Measurements from ENCODE around the gene NDUFAF2. TPM values are rescaled to one million over a fixed set of nuclear protein-coding genes. Genes with fewer than 3 reads are reported as not detected.
"Not testable (repeated sequence)": the region's sequence is repeated elsewhere in the genome, so short reads cannot be mapped to it uniquely, and the experiment has no call there.

Gene NDUFAF2
- 35.0 and 36.5 TPM in 2 replicates for total RNA-seq (2014; rRNA removed)
- 58.9 TPM for polyA plus RNA-seq (2012)

DNA sequence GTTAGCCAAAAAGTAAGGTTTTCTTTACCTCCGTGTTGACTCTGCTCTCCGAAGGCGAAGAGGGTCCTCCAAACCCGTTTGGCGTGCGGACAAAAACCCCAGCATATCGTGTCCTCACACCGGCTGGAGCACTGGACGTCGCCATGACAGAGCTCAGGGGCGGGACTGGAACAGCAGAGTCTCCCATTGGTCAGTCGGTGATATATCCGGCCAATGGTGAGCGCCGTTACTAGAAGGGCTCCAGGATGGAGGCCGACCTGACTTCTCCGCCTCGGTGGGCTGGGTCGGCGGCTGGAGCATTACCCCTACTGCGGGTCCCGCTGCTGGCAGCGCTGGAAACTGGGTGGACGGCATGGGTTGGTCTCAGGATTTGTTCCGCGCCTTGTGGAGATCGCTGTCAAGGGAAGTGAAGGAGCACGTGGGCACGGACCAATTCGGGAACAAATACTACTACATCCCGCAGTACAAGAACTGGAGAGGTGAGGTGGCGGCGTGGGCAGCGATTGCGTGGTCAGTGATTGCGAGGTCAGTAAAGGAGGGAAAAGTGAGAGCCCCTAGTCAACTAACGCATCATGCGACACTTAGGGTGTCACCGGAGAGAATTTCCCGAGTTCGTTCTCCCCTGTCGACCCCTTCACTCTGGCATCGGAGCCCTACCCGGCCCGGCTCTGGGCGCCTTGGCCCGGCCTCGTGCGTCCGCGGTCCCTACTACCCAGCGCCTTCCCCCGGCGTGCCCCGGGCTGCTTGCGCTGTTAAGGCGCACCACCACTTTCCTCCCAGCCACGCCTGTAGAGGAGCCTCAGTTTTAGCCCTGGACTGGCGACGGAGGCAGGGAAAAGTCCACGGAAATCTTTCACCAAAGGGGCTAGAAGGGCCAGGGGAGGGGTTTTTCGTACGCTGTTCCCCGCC lies at the start of gene NDUFAF2, which contains the start of gene ERCC8:
NDUFAF2 (plus strand) TSS at position 302 of the 909 bp plus-strand sequence; CDS start at position 353, 51 bp downstream.
ERCC8 (minus strand) TSS at position 167 of the 909 bp plus-strand sequence; CDS start at position 105, 62 bp downstream.
- peak; percentile 88 for DNase-seq (ENCODE audit: low read depth)

DNA sequence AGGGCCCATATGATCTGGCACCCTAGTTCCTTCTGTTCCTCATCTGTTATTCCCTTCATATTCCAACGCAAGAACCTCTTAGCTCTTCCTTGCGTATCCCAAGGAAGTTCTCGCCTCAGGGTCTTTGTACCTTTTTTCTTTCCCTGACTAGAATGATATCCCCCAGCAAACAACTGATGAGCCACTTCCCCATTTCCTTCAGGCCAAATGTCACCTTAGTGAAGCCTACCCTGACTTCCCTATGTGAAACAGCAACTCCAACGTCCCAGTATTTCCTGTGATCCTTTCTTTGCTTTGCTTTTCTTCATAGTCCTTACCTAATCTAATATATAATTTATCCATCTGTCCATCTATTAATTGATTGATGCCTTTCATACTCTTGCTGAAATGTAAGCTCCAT lies 48.0 kb upstream of the NDUFAF2 start:
- no peak for DNase-seq (ENCODE audit: low read depth)

GRCh38 chr5:60903356-60903755 lies 41.6 kb upstream of the NDUFAF2 start:
- no peak for DNase-seq (ENCODE audit: low read depth)

DNA sequence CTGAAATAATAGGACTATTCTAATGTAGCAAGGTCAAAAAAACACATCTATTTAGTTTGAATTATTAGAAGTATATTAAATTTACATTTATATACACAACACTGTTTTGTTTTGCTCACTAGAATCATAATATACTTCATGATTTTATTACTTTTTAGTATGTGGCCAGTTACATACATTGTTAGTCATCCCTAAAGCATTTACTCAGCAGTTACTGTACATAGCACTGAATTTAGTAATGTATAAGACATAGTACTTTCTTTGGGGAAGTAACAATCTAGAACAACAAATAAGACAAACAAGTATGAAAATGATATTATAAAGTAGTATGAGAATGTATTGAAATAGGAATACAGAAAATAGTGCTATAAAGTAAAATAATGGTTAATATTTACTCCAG lies 28.4 kb upstream of the NDUFAF2 start:
- peak; percentile 10 for DNase-seq (ENCODE audit: low read depth)

DNA sequence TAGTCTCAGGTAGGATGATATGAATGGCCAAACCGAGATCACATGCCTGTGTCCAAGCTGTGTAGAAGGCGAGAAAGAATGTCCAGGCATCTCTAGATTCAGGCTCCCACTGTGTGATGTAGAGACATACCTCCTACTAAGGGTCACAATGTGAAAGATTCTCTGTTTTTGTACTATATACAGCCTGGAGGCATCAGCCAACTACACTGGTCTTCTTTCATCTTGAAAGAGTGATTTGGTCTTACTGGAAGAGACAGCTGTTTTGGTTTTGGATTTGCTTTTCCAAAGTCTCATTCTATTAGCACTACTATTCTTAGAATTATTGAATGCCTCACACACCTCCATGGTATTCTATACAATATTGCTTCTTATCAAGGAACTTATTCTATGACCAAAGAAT lies 26.5 kb upstream of the NDUFAF2 start:
- DNase-seq (ENCODE audit: low read depth) = no peak

DNA sequence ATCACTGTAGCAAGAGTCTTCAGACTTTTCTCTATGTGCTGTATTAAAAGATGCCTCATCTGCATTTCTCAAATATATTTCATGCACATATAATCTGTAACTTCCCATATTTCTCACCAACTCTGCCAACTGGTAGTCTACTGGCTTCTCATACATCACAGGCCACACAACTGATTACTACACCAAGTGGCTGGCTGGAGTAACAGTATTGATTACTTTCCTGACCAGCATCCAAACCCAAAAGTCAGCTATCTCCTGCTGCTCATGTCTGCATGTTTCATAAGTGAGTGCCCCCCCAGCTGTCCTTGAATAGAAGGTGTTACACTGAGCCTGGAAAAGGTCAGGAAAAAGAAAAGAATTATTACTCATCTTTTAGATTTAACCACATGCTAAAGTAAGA lies 17.6 kb upstream of the NDUFAF2 start:
- DNase-seq (ENCODE audit: low read depth) = no peak

GRCh38 chr5:60929024-60929423 lies 16.0 kb upstream of the NDUFAF2 start:
- DNase-seq (ENCODE audit: low read depth) = peak; percentile 5

GRCh38 chr5:60943624-60944023 lies 1.4 kb upstream of the NDUFAF2 start:
- no peak for DNase-seq (ENCODE audit: low read depth)

- peak; percentile 49 for DNase-seq (ENCODE audit: low read depth)
Measured at GRCh38 chr5:60945813-60946187, 795 bp downstream of the NDUFAF2 start.

- no peak for DNase-seq (ENCODE audit: low read depth)
Measured at GRCh38 chr5:60948738-60949137, 3.7 kb downstream of the NDUFAF2 start.

GRCh38 chr5:60955239-60955638 lies 10.2 kb downstream of the NDUFAF2 start:
- no peak for DNase-seq (ENCODE audit: low read depth)

DNA sequence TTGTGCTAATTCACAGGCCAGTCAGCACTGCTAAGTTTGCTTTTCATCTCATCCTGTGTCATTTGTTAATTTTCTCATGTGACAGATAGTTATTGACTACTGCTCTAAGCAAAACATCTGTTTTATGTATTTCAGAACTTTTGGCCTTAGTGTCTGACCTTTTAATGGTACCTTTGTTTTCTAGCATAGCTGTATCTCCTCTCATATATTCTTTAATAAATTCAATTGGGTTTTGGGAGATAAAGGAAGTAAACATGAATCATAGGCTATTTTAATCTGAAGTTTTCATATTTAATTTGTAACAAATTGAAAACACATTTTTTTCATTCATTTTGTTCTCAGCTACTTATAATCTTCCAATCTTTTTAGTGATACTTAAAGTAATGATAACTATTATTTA lies 13.1 kb downstream of the NDUFAF2 start:
- no peak for DNase-seq (ENCODE audit: low read depth)

DNA sequence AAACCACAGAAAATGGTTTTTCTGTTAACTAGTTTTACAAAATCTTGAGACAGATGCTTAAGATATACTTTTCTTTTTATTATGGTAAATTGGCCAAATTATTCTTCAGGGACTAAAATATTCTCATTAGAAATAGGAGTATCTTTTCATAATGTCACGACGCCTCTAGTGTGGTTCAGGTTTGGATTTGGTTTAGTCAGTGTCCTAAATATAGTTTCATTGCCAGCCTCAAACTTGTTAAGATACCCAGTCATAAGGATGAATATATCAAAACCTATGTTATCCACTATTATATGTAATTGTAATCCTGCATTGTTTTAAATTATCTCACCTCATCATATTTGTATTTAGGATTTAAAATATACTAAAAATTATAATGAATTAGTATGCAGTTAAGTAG lies 13.7 kb downstream of the NDUFAF2 start:
- DNase-seq (ENCODE audit: low read depth) = no peak

DNA sequence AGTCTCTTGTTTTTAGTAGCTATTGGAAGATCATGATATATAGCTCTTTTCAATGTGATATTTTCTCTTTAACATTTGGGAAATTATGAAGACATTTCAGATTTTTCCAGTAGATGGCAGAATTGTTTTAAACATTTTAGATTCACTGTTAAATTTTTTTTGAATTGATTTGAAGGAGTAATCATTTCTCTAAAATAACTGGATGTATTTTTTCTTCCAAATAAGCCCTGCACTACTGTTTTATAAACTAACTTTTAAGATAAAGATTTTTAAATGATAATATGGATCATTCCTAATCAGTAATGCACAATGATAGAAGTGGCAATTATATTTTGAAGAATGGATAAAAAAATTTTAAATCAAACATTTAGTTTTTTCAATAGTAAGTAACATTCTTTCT lies 14.2 kb downstream of the NDUFAF2 start:
- peak; percentile 27 for DNase-seq (ENCODE audit: low read depth)

- DNase-seq (ENCODE audit: low read depth) = peak; percentile 22
Measured at GRCh38 chr5:60960591-60960990, 15.6 kb downstream of the NDUFAF2 start.

DNA sequence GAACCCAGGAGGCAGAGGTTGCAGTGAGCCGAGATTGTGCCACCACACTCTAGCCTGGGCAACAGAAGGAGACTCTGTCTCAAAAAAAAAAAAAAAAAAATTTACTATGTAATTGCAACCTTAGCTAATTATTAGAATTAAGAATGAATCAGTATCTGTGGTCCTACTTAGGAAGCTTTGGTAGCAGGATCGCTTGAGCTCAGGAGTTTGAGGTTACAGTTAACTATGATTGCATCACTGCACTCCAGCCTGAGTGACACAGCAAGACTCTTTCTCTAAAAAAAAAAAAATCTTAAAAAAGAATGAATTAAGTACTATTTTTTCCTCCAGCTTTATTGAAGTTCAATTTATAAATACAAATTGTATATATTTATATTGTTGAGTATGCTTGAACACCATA lies 16.7 kb downstream of the NDUFAF2 start:
- peak; percentile 39 for DNase-seq (ENCODE audit: low read depth)

DNA sequence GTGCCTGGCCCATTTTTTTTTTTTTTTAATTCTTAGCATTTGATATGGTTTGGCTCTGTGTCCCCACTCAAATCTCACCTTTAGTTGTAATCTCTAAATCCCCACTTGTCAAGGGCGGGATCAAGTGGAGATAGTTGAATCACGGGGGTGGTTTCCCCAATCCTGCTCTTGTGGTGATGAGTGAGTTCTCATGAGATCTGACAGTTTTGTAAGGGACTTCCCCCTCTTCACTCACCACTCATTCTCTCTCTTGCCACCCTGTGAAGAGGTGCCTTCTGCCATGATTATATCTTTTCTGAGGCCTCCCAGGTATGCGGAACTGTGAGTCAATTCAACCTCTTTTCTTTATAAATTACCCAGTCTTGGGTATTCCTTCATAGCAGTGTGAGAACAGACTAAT lies 27.2 kb downstream of the NDUFAF2 start:
- no peak for DNase-seq (ENCODE audit: low read depth)

GRCh38 chr5:60977956-60978737 lies 33.1 kb downstream of the NDUFAF2 start:
- no peak for DNase-seq (ENCODE audit: low read depth)

- no peak for DNase-seq (ENCODE audit: low read depth)
Measured at GRCh38 chr5:60978968-60979367, 34.0 kb downstream of the NDUFAF2 start.

DNA sequence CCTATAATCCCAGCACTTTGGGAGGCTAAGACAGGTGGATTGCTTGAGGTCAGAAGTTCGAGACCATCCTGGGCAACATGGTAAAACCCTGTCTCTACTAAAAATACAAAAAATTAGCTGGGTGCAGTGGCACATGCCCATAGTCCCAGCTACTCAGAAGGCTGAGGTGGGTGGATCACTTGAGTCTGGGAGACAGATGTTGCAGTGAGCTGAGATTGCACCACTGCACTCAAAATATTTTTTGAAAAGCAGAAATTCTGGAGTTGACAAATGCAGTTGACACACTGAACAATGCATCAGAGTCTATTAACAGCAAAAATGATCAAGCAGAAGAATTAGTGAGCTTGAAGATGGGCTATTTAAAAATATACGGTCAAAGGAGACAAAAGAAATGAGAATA lies 35.5 kb downstream of the NDUFAF2 start:
- no peak for DNase-seq (ENCODE audit: low read depth)

- not testable (repeated sequence) for DNase-seq (ENCODE audit: low read depth)
Measured at GRCh38 chr5:60982127-60982526, 37.1 kb downstream of the NDUFAF2 start.

DNA sequence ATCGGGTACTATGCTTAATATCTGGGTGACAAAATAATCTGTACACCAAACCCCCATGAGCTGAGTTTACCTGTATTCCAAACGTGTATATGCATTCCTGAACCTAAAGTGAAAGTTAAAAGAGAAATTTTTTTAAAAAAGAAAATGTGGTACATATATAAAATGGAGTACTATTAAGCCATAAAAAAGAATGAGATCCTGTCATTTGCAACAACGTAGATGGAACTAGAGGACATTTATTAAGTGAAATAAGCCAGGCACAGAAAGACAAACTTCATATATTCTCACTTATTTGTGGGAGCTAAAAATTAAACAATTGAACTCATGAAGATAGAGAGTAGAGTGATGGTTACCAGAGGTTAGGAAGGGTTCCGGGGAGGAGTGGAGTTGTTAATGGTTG lies 44.8 kb downstream of the NDUFAF2 start:
- no peak for DNase-seq (ENCODE audit: low read depth)

Data from LHCN-M2 (cell line).